ENCODE data around the gene WDR18.

DNA sequence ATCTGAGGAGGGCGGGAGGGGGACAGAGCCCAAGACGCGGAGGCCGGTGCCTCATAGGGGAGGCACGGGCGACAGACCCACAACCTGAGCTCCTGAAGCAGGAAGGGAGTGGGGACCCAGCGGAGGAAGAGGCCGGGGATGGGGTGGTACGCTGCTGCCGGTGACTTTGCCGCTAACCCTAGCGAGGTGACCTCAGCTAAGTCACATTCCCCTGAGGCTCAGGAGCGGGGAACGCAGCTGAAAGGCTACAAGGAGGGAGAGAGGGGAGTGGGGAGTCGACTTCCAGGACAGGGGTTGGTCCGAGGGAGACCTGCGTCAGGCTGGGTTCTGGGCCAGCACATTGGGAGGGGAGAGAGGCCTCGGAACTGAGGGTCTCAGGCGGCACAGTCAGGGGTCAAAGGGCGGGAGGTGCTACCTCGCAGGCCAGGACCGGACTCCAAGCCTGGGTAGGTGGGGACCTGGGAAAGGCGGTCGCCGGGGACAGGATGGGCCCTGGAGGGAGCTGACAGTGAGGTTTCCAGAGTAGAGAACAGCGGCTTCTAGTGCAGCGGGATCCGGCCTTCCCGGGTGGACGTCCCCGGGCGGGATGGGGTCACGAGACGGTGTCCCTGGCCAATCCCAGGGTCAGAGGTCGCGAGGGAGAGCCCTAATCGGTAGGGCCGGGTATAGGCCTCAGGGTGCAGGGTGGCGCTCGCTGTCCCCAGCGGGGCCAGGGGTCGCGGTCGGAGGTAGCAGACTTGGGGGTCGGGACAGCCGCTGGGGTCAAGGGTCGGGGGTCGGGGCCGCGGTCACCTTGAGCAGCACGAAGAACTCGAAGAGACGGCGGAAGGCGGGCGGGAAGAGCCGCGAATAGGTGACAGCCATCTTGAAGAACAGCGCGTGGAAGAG is 36.1 kb downstream of the WDR18 start:
- TF ChIP-seq POLR2A (IDR thresholded peaks at IDR 0.05) (no peak), POLR2AphosphoS5 (IDR thresholded peaks at IDR 0.05) (no peak), EP300 (IDR thresholded peaks at IDR 0.05) (no peak)
- TF ChIP-seq, protein P1, sequence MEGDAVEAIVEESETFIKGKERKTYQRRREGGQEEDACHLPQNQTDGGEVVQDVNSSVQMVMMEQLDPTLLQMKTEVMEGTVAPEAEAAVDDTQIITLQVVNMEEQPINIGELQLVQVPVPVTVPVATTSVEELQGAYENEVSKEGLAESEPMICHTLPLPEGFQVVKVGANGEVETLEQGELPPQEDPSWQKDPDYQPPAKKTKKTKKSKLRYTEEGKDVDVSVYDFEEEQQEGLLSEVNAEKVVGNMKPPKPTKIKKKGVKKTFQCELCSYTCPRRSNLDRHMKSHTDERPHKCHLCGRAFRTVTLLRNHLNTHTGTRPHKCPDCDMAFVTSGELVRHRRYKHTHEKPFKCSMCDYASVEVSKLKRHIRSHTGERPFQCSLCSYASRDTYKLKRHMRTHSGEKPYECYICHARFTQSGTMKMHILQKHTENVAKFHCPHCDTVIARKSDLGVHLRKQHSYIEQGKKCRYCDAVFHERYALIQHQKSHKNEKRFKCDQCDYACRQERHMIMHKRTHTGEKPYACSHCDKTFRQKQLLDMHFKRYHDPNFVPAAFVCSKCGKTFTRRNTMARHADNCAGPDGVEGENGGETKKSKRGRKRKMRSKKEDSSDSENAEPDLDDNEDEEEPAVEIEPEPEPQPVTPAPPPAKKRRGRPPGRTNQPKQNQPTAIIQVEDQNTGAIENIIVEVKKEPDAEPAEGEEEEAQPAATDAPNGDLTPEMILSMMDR (IDR thresholded peaks at IDR 0.05), result no peak
